Stimulated activated naive CD8-positive, alpha-beta T cell treated with anti-CD3 and anti-CD28 coated beads, Interleukin-15, Interleukin-2, amounts not matched to agents 100 ng/mL and 50 ng/mL, for 24 hours (primary cell): ENCODE measurements around the gene SNX18.
"Not testable (repeated sequence)": the region's sequence is repeated elsewhere in the genome, so short reads cannot be mapped to it uniquely, and the experiment has no call there.

Experiments
- H3K27ac Mint-ChIP-seq: one replicate; pipeline ENCODE4 v1.8.0; 2021; ENCODE audit warnings: mild to moderate bottlenecking, mixed read lengths
- H3K27me3 Mint-ChIP-seq: one replicate; pipeline ENCODE4 v1.8.0; 2021; ENCODE audit warnings: mixed read lengths
- H3K36me3 Mint-ChIP-seq: one replicate; pipeline ENCODE4 v1.8.0; 2021; ENCODE audit warnings: low read depth, mixed read lengths
- H3K4me1 Mint-ChIP-seq: one replicate; pipeline ENCODE4 v1.8.0; 2021; ENCODE audit warnings: low read depth, mixed read lengths
- H3K4me3 Mint-ChIP-seq: one replicate; pipeline ENCODE4 v1.8.0; 2021; ENCODE audit warnings: mild to moderate bottlenecking, mixed read lengths
- H3K9me3 Mint-ChIP-seq: one replicate; pipeline ENCODE4 v1.8.0; 2021; ENCODE audit warnings: mixed read lengths

The SNX18 gene, protein sequence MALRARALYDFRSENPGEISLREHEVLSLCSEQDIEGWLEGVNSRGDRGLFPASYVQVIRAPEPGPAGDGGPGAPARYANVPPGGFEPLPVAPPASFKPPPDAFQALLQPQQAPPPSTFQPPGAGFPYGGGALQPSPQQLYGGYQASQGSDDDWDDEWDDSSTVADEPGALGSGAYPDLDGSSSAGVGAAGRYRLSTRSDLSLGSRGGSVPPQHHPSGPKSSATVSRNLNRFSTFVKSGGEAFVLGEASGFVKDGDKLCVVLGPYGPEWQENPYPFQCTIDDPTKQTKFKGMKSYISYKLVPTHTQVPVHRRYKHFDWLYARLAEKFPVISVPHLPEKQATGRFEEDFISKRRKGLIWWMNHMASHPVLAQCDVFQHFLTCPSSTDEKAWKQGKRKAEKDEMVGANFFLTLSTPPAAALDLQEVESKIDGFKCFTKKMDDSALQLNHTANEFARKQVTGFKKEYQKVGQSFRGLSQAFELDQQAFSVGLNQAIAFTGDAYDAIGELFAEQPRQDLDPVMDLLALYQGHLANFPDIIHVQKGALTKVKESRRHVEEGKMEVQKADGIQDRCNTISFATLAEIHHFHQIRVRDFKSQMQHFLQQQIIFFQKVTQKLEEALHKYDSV

DNA sequence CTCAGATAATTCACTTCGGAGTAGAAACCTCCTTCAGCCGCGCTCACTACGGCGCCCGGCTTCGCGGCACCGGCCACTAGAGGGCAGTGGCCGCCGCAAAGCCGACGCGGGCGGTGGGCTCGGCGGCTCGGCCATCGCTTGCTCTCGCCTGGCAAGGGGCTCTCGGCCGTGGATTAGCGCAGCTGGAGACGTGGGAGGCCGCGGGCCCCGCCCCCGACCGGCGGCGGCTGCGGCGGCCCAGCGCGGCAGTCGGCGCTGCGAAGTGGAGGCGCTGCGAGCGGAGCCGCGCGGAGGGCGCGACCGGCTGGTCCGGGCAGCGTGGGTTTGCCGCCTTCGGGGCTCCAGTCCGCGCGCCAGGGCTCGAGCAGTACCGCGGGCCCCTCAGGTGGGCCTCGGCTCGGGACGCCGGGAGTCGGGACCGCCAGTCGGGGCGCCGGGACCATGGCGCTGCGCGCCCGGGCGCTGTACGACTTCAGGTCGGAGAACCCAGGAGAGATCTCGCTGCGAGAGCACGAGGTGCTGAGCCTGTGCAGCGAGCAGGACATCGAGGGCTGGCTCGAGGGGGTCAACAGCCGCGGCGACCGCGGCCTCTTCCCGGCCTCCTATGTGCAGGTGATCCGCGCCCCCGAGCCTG lies at the start of gene SNX18:
TSS of gene SNX18 (plus strand) at position 248 of the 634 bp plus-strand sequence. CDS start at position 442, 194 bp downstream.
- H3K36me3 Mint-ChIP-seq, result peaks cover 7% of the 10 kb centered on the region

GRCh38 chr5:54469622-54470021 lies 47.9 kb upstream of the SNX18 start:
- H3K4me1 Mint-ChIP-seq, result peaks cover 10% of the 10 kb centered on the region
- no peaks in the 10 kb centered on the region for H3K36me3 Mint-ChIP-seq
- H3K27me3 Mint-ChIP-seq, result no peaks in the 10 kb centered on the region
- peak overlapping the region; percentile 12 for H3K4me3 Mint-ChIP-seq
- no peaks in the 10 kb centered on the region for H3K9me3 Mint-ChIP-seq
- no peak overlapping the region for H3K27ac Mint-ChIP-seq

More for the DNA sequence above, at the start of gene SNX18:
- H3K9me3 Mint-ChIP-seq, result no peaks in the 10 kb centered on the region
- H3K27me3 Mint-ChIP-seq, result peaks cover 4% of the 10 kb centered on the region
- H3K4me1 Mint-ChIP-seq, result peaks cover 45% of the 10 kb centered on the region
- no peak within 1 kb of the TSS for H3K27ac Mint-ChIP-seq
- peak within 1 kb of the TSS; percentile 86 for H3K4me3 Mint-ChIP-seq

DNA sequence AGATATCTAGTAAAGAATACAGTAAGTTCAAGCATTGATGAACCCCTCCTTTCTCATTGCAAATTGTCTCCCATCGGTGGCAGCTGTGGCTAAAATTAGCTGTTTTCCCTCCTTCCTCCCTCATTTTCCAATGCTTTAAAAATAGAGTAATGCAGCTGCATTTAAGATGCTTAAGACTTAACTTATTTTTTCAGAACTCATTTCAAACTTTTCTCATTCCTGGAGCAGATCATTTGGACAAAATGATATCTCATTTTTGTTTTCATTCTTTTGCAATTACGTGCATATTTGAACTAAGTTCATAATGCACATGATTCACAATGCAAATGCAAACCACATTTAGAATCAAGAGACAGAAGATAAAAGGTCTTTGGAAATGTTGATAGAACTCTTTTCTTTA lies 47.4 kb upstream of the SNX18 start:
- H3K27me3 Mint-ChIP-seq, result no peaks in the 10 kb centered on the region
- H3K4me3 Mint-ChIP-seq, result no peak overlapping the region
- no peaks in the 10 kb centered on the region for H3K9me3 Mint-ChIP-seq
- peaks cover 10% of the 10 kb centered on the region for H3K4me1 Mint-ChIP-seq
- H3K36me3 Mint-ChIP-seq, result no peaks in the 10 kb centered on the region
- H3K27ac Mint-ChIP-seq, result no peak overlapping the region

DNA sequence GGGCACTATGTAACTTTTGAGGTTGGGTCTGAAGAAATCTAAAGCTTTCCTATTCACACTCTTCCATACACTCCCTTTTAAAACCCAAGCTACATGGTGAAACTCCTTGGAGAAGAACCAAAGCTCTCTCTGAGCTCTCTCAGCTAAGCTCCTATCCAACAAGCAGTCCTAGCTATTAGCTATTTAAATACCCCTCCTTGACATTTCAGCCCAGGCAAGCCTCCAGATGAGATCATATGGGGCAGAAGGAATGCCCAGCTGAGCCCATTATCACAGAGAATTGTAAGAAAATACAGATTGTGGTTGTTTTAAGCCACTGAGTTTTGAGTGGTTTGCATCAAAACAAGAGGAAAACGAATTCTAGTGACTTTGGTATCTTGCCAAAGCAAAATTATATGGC lies 46.9 kb upstream of the SNX18 start:
- Mint-ChIP-seq H3K4me3 (no peak overlapping the region), H3K4me1 (peaks cover 10% of the 10 kb centered on the region)

DNA sequence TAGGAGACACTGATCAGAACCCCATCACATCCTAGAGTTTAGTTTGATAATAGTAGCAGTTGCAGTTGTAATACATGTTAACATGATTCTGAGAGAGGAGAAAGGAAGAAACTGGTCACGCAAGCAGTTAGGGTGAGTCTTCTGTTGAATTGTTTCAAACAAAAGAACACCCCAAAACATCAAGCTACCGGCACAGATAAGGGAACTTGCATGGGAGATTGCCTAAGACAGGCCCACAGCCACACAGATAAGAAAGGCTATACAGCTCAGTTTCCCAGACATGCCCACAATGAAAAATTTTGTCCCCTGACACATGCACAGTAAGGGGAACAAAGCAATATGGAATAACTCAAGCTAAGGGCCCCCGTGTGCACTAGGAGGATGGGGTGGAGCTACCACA lies 46.2 kb upstream of the SNX18 start:
- Mint-ChIP-seq H3K36me3 (no peaks in the 10 kb centered on the region), H3K27me3 (no peaks in the 10 kb centered on the region), H3K9me3 (no peaks in the 10 kb centered on the region), H3K4me1 (peaks cover 10% of the 10 kb centered on the region), H3K4me3 (no peak overlapping the region), H3K27ac (no peak overlapping the region)

More for the DNA sequence above, 46.9 kb upstream of the SNX18 start:
- Mint-ChIP-seq H3K36me3 (no peaks in the 10 kb centered on the region), H3K27me3 (no peaks in the 10 kb centered on the region), H3K9me3 (no peaks in the 10 kb centered on the region), H3K27ac (no peak overlapping the region)

DNA sequence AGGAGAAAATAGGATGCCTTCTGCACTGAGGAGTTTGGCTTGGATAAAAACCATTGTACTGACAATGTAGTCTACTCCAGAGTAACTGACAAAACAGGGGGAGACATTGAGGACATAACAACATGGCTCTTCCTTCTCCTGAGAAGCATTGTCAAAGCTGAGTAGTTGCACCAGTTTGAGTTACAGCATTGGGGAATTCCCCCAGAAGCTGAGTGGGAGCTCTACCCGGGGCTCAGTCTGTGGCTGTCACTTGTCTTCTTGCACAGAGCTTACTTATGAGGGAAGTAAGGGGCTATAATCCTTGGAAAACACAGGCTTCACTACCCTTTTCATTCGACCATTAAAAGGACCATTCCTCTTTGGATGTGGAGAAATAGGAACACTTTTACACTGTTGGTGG lies 40.9 kb upstream of the SNX18 start:
- Mint-ChIP-seq H3K4me1 (no peaks in the 10 kb centered on the region), H3K27ac (no peak overlapping the region), H3K4me3 (no peak overlapping the region), H3K36me3 (no peaks in the 10 kb centered on the region), H3K9me3 (no peaks in the 10 kb centered on the region), H3K27me3 (peaks cover 21% of the 10 kb centered on the region)

DNA sequence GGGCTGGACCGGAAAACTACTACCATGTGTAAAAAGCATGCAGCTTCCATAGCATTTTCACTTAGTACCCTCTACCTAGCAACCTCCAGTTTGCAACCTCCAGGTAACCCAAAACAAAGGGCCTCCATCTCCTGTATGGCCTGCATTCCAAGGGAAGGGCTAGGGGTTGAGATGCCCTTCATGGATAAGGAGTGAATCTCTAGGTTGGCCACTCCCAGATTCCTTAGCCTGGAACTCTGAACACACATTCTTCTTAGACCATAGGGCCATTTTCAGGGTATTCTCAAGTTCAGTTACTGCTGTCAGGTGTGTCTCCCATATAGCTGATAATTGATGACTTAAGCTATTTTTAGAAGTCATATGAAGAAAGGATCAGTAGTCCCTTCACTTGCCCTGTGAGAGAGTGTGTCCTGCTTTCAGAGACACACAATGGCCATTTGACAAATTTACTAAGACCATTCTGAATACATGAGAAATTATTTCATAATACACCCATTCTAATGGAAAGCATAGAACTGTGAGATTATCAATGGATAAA lies 39.5 kb upstream of the SNX18 start:
- no peaks in the 10 kb centered on the region for H3K4me1 Mint-ChIP-seq
- H3K9me3 Mint-ChIP-seq, result no peaks in the 10 kb centered on the region
- H3K27ac Mint-ChIP-seq, result no peak overlapping the region
- peaks cover 31% of the 10 kb centered on the region for H3K27me3 Mint-ChIP-seq
- H3K36me3 Mint-ChIP-seq, result no peaks in the 10 kb centered on the region
- no peak overlapping the region for H3K4me3 Mint-ChIP-seq

DNA sequence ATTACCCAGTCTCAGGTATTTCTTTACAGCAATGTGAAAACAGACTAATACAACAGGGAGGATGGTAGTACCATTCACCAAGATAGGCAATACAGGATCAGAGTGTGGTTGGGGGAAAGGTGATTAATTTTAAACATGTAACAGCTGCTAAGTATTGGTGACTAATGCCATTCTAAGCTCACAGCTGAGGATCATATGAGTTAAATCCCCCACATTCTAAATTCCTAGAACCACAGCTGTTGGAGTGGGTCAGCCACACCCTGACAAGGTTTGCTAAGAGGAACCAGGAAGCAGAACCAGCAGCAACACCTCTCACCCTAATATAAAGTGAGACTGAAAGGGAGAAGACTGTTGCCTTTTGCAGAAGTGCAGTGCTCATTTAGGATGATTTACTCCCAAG lies 37.3 kb upstream of the SNX18 start:
- Mint-ChIP-seq H3K36me3 (no peaks in the 10 kb centered on the region), H3K27ac (no peak overlapping the region)

DNA sequence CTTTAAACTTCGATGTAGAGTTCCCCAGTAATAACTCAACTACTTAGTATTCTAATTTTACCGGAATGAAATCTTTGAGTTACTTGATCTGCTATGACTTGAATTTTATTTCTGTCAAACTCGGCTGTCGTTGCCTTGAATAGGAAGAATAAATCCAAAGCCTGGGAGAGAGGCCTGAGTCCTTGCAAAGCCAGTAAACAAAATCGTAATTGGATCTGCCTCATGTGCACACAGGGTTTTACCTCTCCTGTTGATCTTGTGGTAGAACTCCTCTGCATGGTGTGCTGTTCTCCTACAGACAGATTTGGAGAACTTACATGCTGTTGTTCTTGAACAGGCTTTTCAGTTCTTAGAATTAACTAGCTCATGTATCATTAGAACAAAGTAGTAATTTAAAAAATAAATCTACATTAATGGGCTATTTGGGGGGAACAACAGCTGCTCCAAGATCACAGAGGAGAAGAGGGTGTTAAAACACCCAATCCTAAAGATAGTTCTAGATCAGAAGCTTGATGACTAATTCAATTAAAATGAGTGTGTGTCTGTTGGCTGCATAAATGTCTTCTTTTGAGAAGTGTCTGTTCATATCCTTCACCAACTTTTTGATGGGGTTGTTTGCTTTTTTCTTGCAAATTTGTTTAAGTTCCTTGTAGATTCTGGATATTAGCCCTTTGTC lies 33.2 kb upstream of the SNX18 start:
- no peaks in the 10 kb centered on the region for H3K36me3 Mint-ChIP-seq
- no peak overlapping the region for H3K4me3 Mint-ChIP-seq
- H3K4me1 Mint-ChIP-seq, result no peaks in the 10 kb centered on the region

More for the DNA sequence above, 37.3 kb upstream of the SNX18 start:
- Mint-ChIP-seq H3K27me3 (peaks cover 35% of the 10 kb centered on the region), H3K4me1 (no peaks in the 10 kb centered on the region), H3K4me3 (no peak overlapping the region), H3K9me3 (no peaks in the 10 kb centered on the region)

GRCh38 chr5:54485659-54486058 lies 31.9 kb upstream of the SNX18 start:
- peaks cover 24% of the 10 kb centered on the region for H3K27me3 Mint-ChIP-seq
- not testable (repeated sequence) for H3K27ac Mint-ChIP-seq, H3K9me3 Mint-ChIP-seq, H3K4me1 Mint-ChIP-seq, H3K36me3 Mint-ChIP-seq, H3K4me3 Mint-ChIP-seq

More for the DNA sequence above, 33.2 kb upstream of the SNX18 start:
- H3K27me3 Mint-ChIP-seq, result peaks cover 33% of the 10 kb centered on the region
- no peaks in the 10 kb centered on the region for H3K9me3 Mint-ChIP-seq
- H3K27ac Mint-ChIP-seq, result no peak overlapping the region

GRCh38 chr5:54489648-54489979 lies 27.9 kb upstream of the SNX18 start:
- not testable (repeated sequence) for H3K36me3 Mint-ChIP-seq, H3K4me1 Mint-ChIP-seq, H3K4me3 Mint-ChIP-seq, H3K9me3 Mint-ChIP-seq, H3K27me3 Mint-ChIP-seq, H3K27ac Mint-ChIP-seq

DNA sequence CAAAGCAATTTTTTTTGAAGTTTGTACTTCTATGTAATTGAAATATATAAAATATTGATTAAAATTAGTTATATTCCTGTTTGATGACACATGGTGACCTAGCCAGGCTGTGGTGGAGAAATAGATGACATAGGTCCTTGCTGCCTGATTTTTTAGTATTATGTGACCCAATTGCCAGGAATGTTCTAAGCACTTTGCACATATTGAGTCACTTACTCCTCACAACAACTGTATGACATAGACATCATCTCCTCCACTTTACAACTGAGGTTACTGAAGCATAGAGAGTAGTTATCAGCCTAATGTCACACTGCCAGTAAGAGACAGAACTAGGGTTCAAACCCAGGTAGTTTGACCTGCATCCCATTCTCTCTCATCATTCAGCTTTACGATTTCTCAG lies 26.2 kb upstream of the SNX18 start:
- no peak overlapping the region for H3K27ac Mint-ChIP-seq
- no peak overlapping the region for H3K4me3 Mint-ChIP-seq
- peaks cover 5% of the 10 kb centered on the region for H3K27me3 Mint-ChIP-seq
- H3K36me3 Mint-ChIP-seq, result no peaks in the 10 kb centered on the region
- no peaks in the 10 kb centered on the region for H3K4me1 Mint-ChIP-seq
- no peaks in the 10 kb centered on the region for H3K9me3 Mint-ChIP-seq

DNA sequence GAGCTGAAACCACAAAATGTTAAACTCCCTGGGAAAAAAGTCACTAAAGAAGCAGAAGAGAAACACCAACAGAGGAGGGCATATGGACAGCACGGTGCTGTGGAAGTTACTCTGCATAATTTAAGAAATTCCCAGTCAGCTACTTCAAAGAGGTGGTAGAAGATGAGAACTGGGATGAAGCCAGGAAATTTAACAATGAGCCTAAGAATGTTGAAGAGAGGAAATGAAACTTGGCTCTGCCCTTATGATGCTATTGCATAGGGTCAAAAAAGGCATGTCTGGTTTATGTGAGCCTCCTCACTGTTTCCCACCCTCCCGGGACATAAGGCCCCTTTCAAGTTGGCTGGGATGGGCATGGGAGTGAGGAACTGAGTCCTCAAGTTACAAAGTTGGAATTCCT lies 25.4 kb upstream of the SNX18 start:
- Mint-ChIP-seq H3K9me3 (no peaks in the 10 kb centered on the region), H3K4me1 (no peaks in the 10 kb centered on the region), H3K36me3 (no peaks in the 10 kb centered on the region), H3K27ac (no peak overlapping the region), H3K4me3 (no peak overlapping the region), H3K27me3 (peaks cover 5% of the 10 kb centered on the region)

- Mint-ChIP-seq H3K4me1 (no peaks in the 10 kb centered on the region), H3K36me3 (no peaks in the 10 kb centered on the region), H3K9me3 (peaks cover 15% of the 10 kb centered on the region), H3K27me3 (peaks cover 16% of the 10 kb centered on the region), H3K27ac (no peak overlapping the region), H3K4me3 (no peak overlapping the region)
These were observed 22.5 kb upstream of the SNX18 start for GRCh38 chr5:54495027-54495426.

DNA sequence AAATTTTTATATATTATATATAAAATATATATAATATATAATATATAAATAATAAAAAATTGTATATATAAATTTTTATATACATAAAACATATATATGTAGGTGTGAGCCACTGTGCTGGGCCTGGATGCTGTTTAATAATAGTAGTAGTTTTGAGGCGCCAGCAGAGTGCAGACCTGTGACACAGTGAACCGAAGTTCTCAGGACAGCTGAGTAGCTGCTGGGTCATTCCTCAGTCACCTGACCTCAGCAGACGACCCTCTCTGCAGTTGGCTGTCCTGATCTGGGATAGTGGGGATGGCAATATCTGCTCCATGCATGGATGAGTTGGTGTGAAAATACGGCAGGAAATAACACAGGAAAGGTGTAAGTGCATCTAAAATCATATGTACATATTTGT lies 3.3 kb upstream of the SNX18 start:
- no peak overlapping the region for H3K4me3 Mint-ChIP-seq

More for the DNA sequence above, 3.3 kb upstream of the SNX18 start:
- Mint-ChIP-seq H3K4me1 (peaks cover 13% of the 10 kb centered on the region), H3K9me3 (no peaks in the 10 kb centered on the region), H3K27me3 (peaks cover 12% of the 10 kb centered on the region), H3K27ac (no peak overlapping the region), H3K36me3 (peaks cover 1% of the 10 kb centered on the region)
